KMS-11 (cell line): ENCODE results near the gene FHIT.

Experiments
- H2AFZ ChIP-seq: fragments of 200-600 bp; sonication (generic); 2 replicates; pipeline ENCODE4 v1.6.1; 2016; ENCODE audit warnings: antibody characterized with exemption, mixed run types, low read depth
- H3K27ac ChIP-seq: fragments of 200-600 bp; sonication (generic); 2 replicates; pipeline ENCODE4 v1.6.1; 2016; ENCODE audit warnings: mild to moderate bottlenecking, mixed run types
- H3K27me3 ChIP-seq: fragments of 200-600 bp; sonication (generic); 2 replicates; pipeline ENCODE4 v1.6.1; 2017; ENCODE audit warnings: mild to moderate bottlenecking, low read depth, mixed run types, moderate library complexity; ENCODE audit not compliant: insufficient read depth
- H3K36me3 ChIP-seq: fragments of 200-600 bp; sonication (generic); 2 replicates; pipeline ENCODE4 v1.6.1; 2017; ENCODE audit warnings: mild to moderate bottlenecking, mixed run types; ENCODE audit not compliant: insufficient read depth
- H3K4me1 ChIP-seq: fragments of 200-600 bp; sonication (generic); 2 replicates; pipeline ENCODE4 v1.6.1; 2016; ENCODE audit warnings: mild to moderate bottlenecking, low read depth, mixed run types; ENCODE audit not compliant: poor library complexity, severe bottlenecking
- H3K4me2 ChIP-seq: fragments of 200-600 bp; sonication (generic); 2 replicates; pipeline ENCODE4 v1.7.0; 2016; ENCODE audit warnings: mild to moderate bottlenecking, mixed run types
- H3K4me3 ChIP-seq: fragments of 200-600 bp; sonication (generic); IDR thresholded peaks from 2 replicates; pipeline ENCODE4 v1.6.1; 2017; ENCODE audit warnings: low read depth, low read length, mixed read lengths; ENCODE audit not compliant: insufficient read depth
- H3K79me2 ChIP-seq: fragments of 200-600 bp; sonication (generic); 2 replicates; pipeline ENCODE4 v1.6.1; 2016; ENCODE audit warnings: low read depth, mixed run types; ENCODE audit not compliant: insufficient read depth
- H3K9ac ChIP-seq: fragments of 200-600 bp; sonication (generic); 2 replicates; pipeline ENCODE4 v1.6.1; 2016; ENCODE audit warnings: mild to moderate bottlenecking, mixed run types
- H4K20me1 ChIP-seq: fragments of 200-600 bp; sonication (generic); 2 replicates; pipeline ENCODE4 v1.6.1; 2016; ENCODE audit warnings: mild to moderate bottlenecking, mixed run types; ENCODE audit not compliant: insufficient read depth
- CTCF ChIP-seq: fragments of 200-600 bp; sonication (generic); conservative IDR thresholded peaks from 2 replicates; pipeline ENCODE4 v1.6.1; 2017; ENCODE audit warnings: low read depth, mild to moderate bottlenecking, antibody characterized with exemption, low read length, moderate library complexity, mixed read lengths

Gene FHIT

GRCh38 chr3:60269829-60270266 is 981.4 kb downstream of the FHIT start:
- H3K4me1 ChIP-seq = no peaks in the 10 kb centered on the region
- no peaks in the 10 kb centered on the region for H4K20me1 ChIP-seq
- no peak overlapping the region for H3K9ac ChIP-seq
- H3K36me3 ChIP-seq = no peaks in the 10 kb centered on the region
- H3K27ac ChIP-seq = no peak overlapping the region
- no peak overlapping the region for H3K4me2 ChIP-seq
- H3K79me2 ChIP-seq = no peaks in the 10 kb centered on the region
- H2AFZ ChIP-seq = no peak overlapping the region
- H3K4me3 ChIP-seq = no peak overlapping the region
- no peaks in the 10 kb centered on the region for H3K27me3 ChIP-seq
- no peak for TF ChIP-seq CTCF

GRCh38 chr3:60269377-60269776 is 981.9 kb downstream of the FHIT start:
- H4K20me1 ChIP-seq = no peaks in the 10 kb centered on the region
- no peaks in the 10 kb centered on the region for H3K27me3 ChIP-seq
- no peak overlapping the region for H3K27ac ChIP-seq
- no peak overlapping the region for H3K4me2 ChIP-seq
- no peak for TF ChIP-seq CTCF
- H3K36me3 ChIP-seq = no peaks in the 10 kb centered on the region
- H3K9ac ChIP-seq = no peak overlapping the region
- H3K4me3 ChIP-seq = no peak overlapping the region
- no peaks in the 10 kb centered on the region for H3K79me2 ChIP-seq
- no peak overlapping the region for H2AFZ ChIP-seq
- no peaks in the 10 kb centered on the region for H3K4me1 ChIP-seq

GRCh38 chr3:60268123-60268522 is 983.1 kb downstream of the FHIT start:
- Histone ChIP-seq H3K27ac (no peak overlapping the region), H3K79me2 (no peaks in the 10 kb centered on the region), H3K4me3 (no peak overlapping the region), H4K20me1 (no peaks in the 10 kb centered on the region), H3K4me1 (no peaks in the 10 kb centered on the region), H3K4me2 (no peak overlapping the region), H3K27me3 (no peaks in the 10 kb centered on the region), H2AFZ (no peak overlapping the region), H3K36me3 (no peaks in the 10 kb centered on the region), H3K9ac (no peak overlapping the region)
- TF ChIP-seq CTCF = no peak

- Histone ChIP-seq H3K4me3 (no peak overlapping the region), H3K27me3 (no peaks in the 10 kb centered on the region), H2AFZ (no peak overlapping the region), H3K27ac (no peak overlapping the region), H3K36me3 (no peaks in the 10 kb centered on the region), H4K20me1 (no peaks in the 10 kb centered on the region), H3K4me2 (no peak overlapping the region), H3K4me1 (no peaks in the 10 kb centered on the region), H3K9ac (no peak overlapping the region), H3K79me2 (no peaks in the 10 kb centered on the region)
- TF ChIP-seq CTCF = no peak
These were observed 984.8 kb downstream of the FHIT start for GRCh38 chr3:60266444-60266843.
